Cardiac fibroblast (primary cell): ENCODE data around the gene KRTAP19-7.

Source experiments
- DNase-seq, 2 donors: peaks; one replicate each; pipeline versions ENCODE4 v3.0.0 to v3.0.0-alpha.2; 2010; ENCODE audit warnings: low read depth in 2 of 2
- H3K4me3 ChIP-seq, 2 donors: replicated peaks in 1 of 2; 1 replicate in 1 of 2; 2 replicates in 1 of 2; pipeline ENCODE4 v1.5.1; 2011; ENCODE audit warnings: low read depth in 2 of 2, low read length in 2 of 2, mild to moderate bottlenecking in 2 of 2, moderate library complexity in 1 of 2
- TF ChIP-seq, protein P1 (sequence below): IDR thresholded peaks from one replicate; pipeline ENCODE4 v1.5.1; 2011; ENCODE audit warnings: low read depth, mild to moderate bottlenecking, low read length, inconsistent platforms

KRTAP19-7 gene

DNA sequence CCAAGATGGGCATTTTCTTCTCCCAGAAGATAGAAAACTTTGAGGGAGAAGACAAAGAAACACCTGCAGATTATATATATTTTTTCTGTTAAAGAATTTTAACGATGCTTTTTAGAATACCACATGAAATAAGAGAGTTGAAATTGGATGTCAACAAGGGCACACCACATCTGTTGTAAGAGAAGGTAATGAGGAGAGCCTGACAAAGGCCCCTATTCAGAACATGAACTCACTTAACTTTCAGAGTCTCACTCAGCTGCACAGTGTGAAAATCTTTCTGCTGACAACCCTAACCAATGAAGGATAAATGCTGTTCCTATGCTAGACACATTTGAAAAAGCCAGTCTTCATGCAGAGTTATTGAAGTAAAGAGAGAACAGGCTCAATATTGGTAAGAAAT is 21.8 kb upstream of the KRTAP19-7 start:
- H3K4me3 ChIP-seq, result no peak overlapping the region
- DNase-seq, result no peak
- TF ChIP-seq, protein P1, sequence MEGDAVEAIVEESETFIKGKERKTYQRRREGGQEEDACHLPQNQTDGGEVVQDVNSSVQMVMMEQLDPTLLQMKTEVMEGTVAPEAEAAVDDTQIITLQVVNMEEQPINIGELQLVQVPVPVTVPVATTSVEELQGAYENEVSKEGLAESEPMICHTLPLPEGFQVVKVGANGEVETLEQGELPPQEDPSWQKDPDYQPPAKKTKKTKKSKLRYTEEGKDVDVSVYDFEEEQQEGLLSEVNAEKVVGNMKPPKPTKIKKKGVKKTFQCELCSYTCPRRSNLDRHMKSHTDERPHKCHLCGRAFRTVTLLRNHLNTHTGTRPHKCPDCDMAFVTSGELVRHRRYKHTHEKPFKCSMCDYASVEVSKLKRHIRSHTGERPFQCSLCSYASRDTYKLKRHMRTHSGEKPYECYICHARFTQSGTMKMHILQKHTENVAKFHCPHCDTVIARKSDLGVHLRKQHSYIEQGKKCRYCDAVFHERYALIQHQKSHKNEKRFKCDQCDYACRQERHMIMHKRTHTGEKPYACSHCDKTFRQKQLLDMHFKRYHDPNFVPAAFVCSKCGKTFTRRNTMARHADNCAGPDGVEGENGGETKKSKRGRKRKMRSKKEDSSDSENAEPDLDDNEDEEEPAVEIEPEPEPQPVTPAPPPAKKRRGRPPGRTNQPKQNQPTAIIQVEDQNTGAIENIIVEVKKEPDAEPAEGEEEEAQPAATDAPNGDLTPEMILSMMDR, result no peak

DNA sequence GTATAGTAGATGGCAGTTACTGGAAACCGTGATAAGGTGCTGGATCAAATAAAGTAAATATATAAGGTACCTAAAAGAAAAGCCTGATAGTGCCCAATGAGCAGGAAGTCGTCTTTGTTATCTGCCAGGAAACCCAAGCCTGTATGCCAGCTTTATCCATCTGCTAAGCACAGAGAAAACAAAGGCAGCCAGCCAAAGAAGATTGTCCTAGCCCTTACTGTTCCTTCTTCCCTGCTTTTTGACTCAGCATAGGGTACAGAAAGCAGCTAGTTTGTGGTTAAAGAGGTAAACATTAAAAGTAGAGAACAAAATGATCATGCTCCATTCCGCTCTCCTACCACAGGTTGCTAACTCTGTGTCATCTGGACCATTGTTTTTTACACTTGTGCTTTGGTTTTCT is 19.0 kb upstream of the KRTAP19-7 start:
- no peak for DNase-seq
- TF ChIP-seq, protein P1, result no peak
- H3K4me3 ChIP-seq, result no peak overlapping the region

DNA sequence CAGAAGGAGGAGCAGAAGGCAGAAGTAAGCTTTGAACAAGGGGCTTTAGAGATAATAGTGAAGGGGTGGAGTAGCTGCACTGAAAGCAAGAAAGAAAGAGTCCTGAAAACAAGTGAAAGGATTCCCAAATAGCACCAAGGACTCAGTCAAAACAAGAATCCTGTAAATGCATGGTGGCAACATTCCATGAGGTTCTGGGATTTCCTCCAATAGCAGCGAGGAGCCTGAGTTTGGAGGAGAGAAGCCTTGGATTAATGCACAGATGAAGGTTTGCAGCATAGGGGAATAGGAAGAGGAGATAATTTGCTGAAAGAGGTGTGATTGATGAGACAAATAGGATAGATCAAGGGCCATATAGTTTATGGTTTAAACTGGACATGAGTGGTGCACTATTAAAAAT is 18.2 kb upstream of the KRTAP19-7 start:
- TF ChIP-seq, protein P1, result no peak
- no peak overlapping the region for H3K4me3 ChIP-seq
- DNase-seq, result no peak

DNA sequence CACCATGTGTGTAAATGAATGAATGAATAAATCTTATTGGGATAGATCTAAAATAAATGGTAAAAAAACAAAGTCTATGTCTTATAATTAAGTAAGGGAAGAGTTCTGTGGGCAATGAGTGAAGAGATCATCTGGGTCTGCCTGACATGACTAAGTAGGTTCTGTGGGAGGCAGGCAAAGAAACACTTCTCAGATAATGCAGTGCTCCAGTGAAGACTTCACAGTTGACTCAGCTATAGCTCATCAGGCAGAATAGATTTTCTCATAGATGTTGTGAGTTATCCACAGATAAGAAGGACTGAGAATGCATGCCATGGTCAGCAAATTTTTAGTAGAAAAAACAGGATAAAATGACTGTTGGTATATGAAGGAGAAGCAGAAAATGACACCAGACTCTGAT is 16.7 kb upstream of the KRTAP19-7 start:
- DNase-seq, result no peak
- H3K4me3 ChIP-seq, result no peak overlapping the region
- TF ChIP-seq, protein P1, result no peak

DNA sequence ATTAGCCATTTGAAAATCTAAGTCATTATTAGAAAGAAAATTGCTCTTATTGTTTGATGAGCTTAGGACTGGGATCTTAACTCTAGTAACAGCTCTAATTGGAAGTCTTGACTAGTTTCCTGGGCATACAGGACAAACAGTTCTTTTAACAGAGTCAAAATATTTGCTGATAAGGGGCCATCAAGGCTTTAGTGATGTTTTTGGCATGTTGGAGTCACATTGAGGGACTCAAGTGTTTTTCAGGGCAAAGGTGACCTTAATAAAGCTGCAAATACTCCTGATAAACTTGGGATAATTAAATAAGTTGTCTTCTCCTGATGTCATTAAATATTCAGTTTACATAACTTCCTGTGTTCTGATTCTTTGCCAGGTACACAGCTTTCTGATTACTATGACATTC is 6.5 kb upstream of the KRTAP19-7 start:
- TF ChIP-seq, protein P1, result no peak
- no peak for DNase-seq
- no peak overlapping the region for H3K4me3 ChIP-seq

DNA sequence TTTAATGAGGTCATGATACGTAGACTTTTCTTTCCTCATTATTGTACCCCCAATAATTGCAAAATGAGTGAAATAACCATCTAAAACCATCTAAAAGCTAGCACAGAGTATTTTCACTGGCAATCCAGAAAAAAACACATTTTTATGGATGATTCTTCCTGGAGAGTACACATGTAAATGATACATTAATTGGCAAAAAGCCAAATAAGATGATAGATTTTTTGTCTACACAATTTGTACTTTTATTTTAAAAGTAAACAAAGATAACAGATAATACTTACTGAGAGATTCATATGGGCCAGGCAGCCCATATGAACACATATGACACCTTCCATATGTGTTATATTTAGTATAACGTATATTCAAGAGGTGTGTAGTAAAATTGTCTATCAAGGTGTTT is 2.5 kb upstream of the KRTAP19-7 start:
- DNase-seq, result no peak
- H3K4me3 ChIP-seq, result no peak overlapping the region
- TF ChIP-seq, protein P1, result no peak

DNA sequence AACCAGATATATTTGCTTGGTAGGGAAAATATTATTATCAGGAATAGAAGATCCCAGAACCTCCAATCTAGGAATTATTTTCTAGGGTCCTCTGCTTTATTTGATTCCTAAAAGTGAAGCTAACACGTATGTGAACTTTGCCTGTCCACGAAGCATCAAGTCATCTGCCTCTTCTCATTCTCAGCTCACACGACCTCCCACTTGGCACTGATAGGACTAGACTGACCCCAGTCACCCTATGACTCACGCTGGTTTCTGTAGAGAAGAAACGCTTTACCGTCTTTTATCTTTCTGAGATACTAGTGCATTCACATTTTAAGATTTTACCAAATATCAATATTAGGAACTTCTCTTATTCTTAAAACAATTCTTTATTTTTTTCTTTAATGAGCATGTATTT is 2.0 kb upstream of the KRTAP19-7 start:
- no peak for DNase-seq

More for the DNA sequence above, 2.0 kb upstream of the KRTAP19-7 start:
- TF ChIP-seq, protein P1, result no peak
- H3K4me3 ChIP-seq, result no peak overlapping the region
